Endothelial cell of umbilical vein (primary cell): ENCODE results near the gene FANK1. TPM values are rescaled to one million over a fixed set of nuclear protein-coding genes. Genes with fewer than 3 reads are reported as not detected.

Experiments used
- BruUV-seq: library from RNA; stranded (reverse); fragments of 400-500 nt; replicated peaks from 2 replicates; lab custom pipeline; 2021; lab: Mats Ljungman, UMichigan
- CTCF ChIA-PET: fragments of 300-600, 350-600 bp; sonication (Branson Sonifier 250); formaldehyde crosslinking; loops from one replicate; lab custom pipeline; 2021; ENCODE audit warnings: antibody characterized with exemption, inconsistent platforms; lab: Charles Lee
- POLR2A ChIA-PET: fragments of 300-600, 350-600 bp; sonication (Branson Sonifier 250); formaldehyde crosslinking; loops from one replicate; lab custom pipeline; 2021; ENCODE audit warnings: antibody characterized with exemption, inconsistent platforms; lab: Charles Lee
- DNase-seq: peaks from one replicate; pipeline ENCODE4 v3.0.0-alpha.2; 2011; ENCODE audit warnings: low read depth, low spot score
- FAIRE-seq: peaks from 2 replicates; lab custom pipeline; 2011; peaks lifted over from hg19 to GRCh38; lab: Jason Lieb, UNC
- H2AFZ ChIP-seq: 2 replicates; pipeline ENCODE4 v1.6.0; 2012; ENCODE audit warnings: low read depth, low read length, control low read depth, inconsistent platforms
- H3K27ac ChIP-seq: 2 replicates; pipeline ENCODE4 v1.5.1; 2011; ENCODE audit warnings: low read depth, mild to moderate bottlenecking, control low read depth, low read length, moderate library complexity; ENCODE audit not compliant: insufficient read depth
- H3K27me3 ChIP-seq, 2 experiments: 2 replicates each; pipeline versions ENCODE4 v1.6.0 to v1.6.1; 2011; ENCODE audit warnings: low read length in 2 of 2, mixed read lengths in 1 of 2; ENCODE audit not compliant: control insufficient read depth in 2 of 2, insufficient read depth in 2 of 2
- H3K36me3 ChIP-seq, 2 experiments: 2 replicates in 1 of 2; 3 replicates in 1 of 2; pipeline ENCODE4 v1.5.1; 2011; ENCODE audit warnings: low read length in 2 of 2, mild to moderate bottlenecking in 1 of 2, moderate library complexity in 1 of 2; ENCODE audit not compliant: control insufficient read depth in 2 of 2, insufficient read depth in 2 of 2; ENCODE audit errors: extremely low read depth in 1 of 2
- H3K4me1 ChIP-seq: 3 replicates; pipeline ENCODE4 v1.5.1; 2011; ENCODE audit warnings: mild to moderate bottlenecking, low read length; ENCODE audit not compliant: control insufficient read depth, insufficient read depth; ENCODE audit errors: extremely low read depth
- H3K4me2 ChIP-seq: 2 replicates; pipeline ENCODE4 v1.6.1; 2011; ENCODE audit warnings: low read length, control low read depth, mixed read lengths; ENCODE audit not compliant: insufficient read depth
- H3K4me3 ChIP-seq, 3 experiments: fragments of 200-600 bp in 1 of 3; sonication (generic), shearing (Covaris generic) in 1 of 3; replicated peaks in 1 of 3; 2 replicates each; pipeline ENCODE4 v1.5.1; 2011 to 2016; ENCODE audit warnings: control low read depth in 3 of 3, low read length in 3 of 3, mild to moderate bottlenecking in 2 of 3, inconsistent platforms in 1 of 3, low read depth in 1 of 3, moderate library complexity in 1 of 3; ENCODE audit not compliant: insufficient read depth in 1 of 3
- H3K79me2 ChIP-seq: 2 replicates; pipeline ENCODE4 v1.6.0; 2012; ENCODE audit warnings: low read length, inconsistent platforms; ENCODE audit not compliant: control insufficient read depth, insufficient read depth
- H3K9ac ChIP-seq: replicated peaks from 2 replicates; pipeline ENCODE3; 2011; ENCODE audit warnings: low read length, control low read depth; ENCODE audit not compliant: insufficient read depth; ENCODE audit errors: extremely low read depth
- H3K9me1 ChIP-seq: replicated peaks from 3 replicates; pipeline ENCODE4 v1.6.0; 2011; ENCODE audit warnings: mild to moderate bottlenecking, low read length; ENCODE audit not compliant: control insufficient read depth, insufficient read depth; ENCODE audit errors: extremely low read depth
- H3K9me3 ChIP-seq: replicated peaks from 2 replicates; pipeline ENCODE4 v1.5.1; 2012; ENCODE audit warnings: low read length, inconsistent platforms; ENCODE audit not compliant: control insufficient read depth, insufficient read depth
- H4K20me1 ChIP-seq: replicated peaks from 2 replicates; pipeline ENCODE3; 2011; ENCODE audit warnings: mild to moderate bottlenecking, low read length; ENCODE audit not compliant: control insufficient read depth, insufficient read depth; ENCODE audit errors: extremely low read depth
- EZH2 ChIP-seq: IDR thresholded peaks from 2 replicates; pipeline ENCODE4 v1.6.1; 2012; ENCODE audit warnings: borderline replicate concordance, low read depth, mild to moderate bottlenecking, moderate library complexity, low read length, inconsistent platforms; ENCODE audit not compliant: severe bottlenecking
- FOS ChIP-seq: IDR thresholded peaks from 2 replicates; pipeline ENCODE4 v1.6.1; 2011; ENCODE audit warnings: mild to moderate bottlenecking, low read length, moderate library complexity, borderline replicate concordance; ENCODE audit not compliant: insufficient read depth
- GATA2 ChIP-seq: IDR thresholded peaks from 2 replicates; pipeline ENCODE4 v1.7.0; 2011; ENCODE audit warnings: low read depth, mild to moderate bottlenecking, moderate library complexity, mixed read lengths, low read length; ENCODE audit not compliant: insufficient read length, insufficient read depth
- JUN ChIP-seq: IDR thresholded peaks from 2 replicates; pipeline ENCODE4 v1.6.1; 2011; ENCODE audit warnings: borderline replicate concordance, low read depth; ENCODE audit not compliant: insufficient read length, insufficient read depth
- MYC ChIP-seq: IDR thresholded peaks from one replicate; pipeline ENCODE4 v1.6.1; 2011; ENCODE audit warnings: mild to moderate bottlenecking, low read depth, low read length
- POLR2A ChIP-seq: IDR thresholded peaks from 2 replicates; pipeline ENCODE4 v1.6.1; 2012; ENCODE audit warnings: low read depth, mild to moderate bottlenecking, control low read depth, low read length
- POLR2AphosphoS5 ChIP-seq: IDR thresholded peaks from 2 replicates; pipeline ENCODE4 v1.6.1; 2012; ENCODE audit warnings: low read depth, mild to moderate bottlenecking, control low read depth, low read length, moderate library complexity; ENCODE audit not compliant: insufficient read depth
- dilution Hi-C: fragments of 300-500 bp; cut with MboI; formaldehyde crosslinking; loops from one replicate; pipeline ENCODE4 v1.15.0; 2019; ENCODE audit warnings: low sequenced_read_pairs; ENCODE audit not compliant: extremely low pct_ligation_motif_present
- intact Hi-C: fragments of 100-400 bp; cut with micrococcal nuclease; formaldehyde crosslinking; loops from one replicate; pipeline ENCODE4 v1.10.0; 2022
- polyA plus RNA-seq, 4 experiments: library from polyadenylated mRNA; depleted of rRNA in 3 of 4; stranded (reverse) in 3 of 4; unstranded in 1 of 4; fragments of >200 nt; gene quantifications; 2 replicates each; pipeline versions ENCODE4 v1.2.1 to v1.2.3, GENCODE V29; 2011 to 2012; ENCODE audit warnings: missing spikeins in 1 of 4
- total RNA-seq: library from RNA; stranded (reverse); gene quantifications from 2 replicates; pipeline ENCODE4 v1.2.3, GENCODE V29; 2021
- TF ChIP-seq, protein P1 (sequence below): IDR thresholded peaks from 2 replicates; pipeline ENCODE4 v1.6.1; 2011; ENCODE audit not compliant: insufficient read depth, insufficient read length
- TF ChIP-seq, protein P2 (sequence below), 2 donors: IDR thresholded peaks; 1 replicate in 1 of 2; 2 replicates in 1 of 2; pipeline ENCODE4 v1.5.1; 2011; ENCODE audit warnings: low read length in 2 of 2, mild to moderate bottlenecking in 2 of 2, moderate library complexity in 2 of 2, control low read depth in 1 of 2, inconsistent platforms in 1 of 2, low read depth in 1 of 2; ENCODE audit not compliant: insufficient read depth in 1 of 2; ENCODE audit errors: extremely low read depth in 1 of 2

Gene FANK1
- total and polyA plus RNA-seq, 2 donors (not counting 3 experiments of a cell fraction or from before 2014, with no cell fraction given), result 1.6 to 1.9 TPM

DNA sequence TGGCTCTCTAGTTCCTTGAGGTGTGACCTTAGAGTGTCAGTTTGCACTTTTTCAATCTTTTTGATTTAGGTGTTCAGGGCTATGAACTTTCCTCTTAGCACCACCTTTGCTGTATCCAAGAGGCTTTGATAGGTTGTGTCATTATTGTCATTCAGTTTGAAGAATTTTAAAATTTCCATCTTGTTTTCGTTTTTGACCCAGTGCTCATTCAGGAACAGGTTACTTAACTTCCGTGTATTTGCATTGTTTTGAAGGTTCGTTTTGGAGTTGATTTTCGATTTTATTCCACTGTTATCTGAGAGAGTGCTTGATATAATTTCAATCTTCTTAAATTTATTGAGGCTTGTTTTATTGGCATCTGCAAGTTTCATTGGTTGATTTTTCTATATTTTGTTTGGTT lies 37.3 kb downstream of the FANK1 start:
- Histone ChIP-seq H3K4me3 (no peak overlapping the region), H3K79me2 (no peaks in the 10 kb centered on the region), H3K27ac (no peak overlapping the region), H3K9me1 (no peaks in the 10 kb centered on the region), H2AFZ (no peak overlapping the region), H3K4me1 (no peaks in the 10 kb centered on the region), H4K20me1 (no peaks in the 10 kb centered on the region), H3K9me3 (no peaks in the 10 kb centered on the region), H3K27me3 (peaks cover 2 to 3% of the 10 kb centered on the region in 2 experiments), H3K9ac (no peak overlapping the region), H3K4me2 (no peak overlapping the region), H3K36me3 (no peaks in the 10 kb centered on the region)
- intact Hi-C loops (loop anchor here (1.0 to 2.0 kb wide), 4 partner anchors 65 to 816 kb away; no protein-coding TSS in a partner anchor), dilution Hi-C loops (no loop called here)
- ChIA-PET POLR2A (no interaction called here), CTCF (interaction anchor here (1.0 to 3.6 kb wide), 35 partner anchors 9 to 1920 kb away, joined by 3 to 78 read pairs (median 5); partner anchors contain the start of gene ADAM12)
- no TSS peak for BruUV-seq
- no peak for FAIRE-seq
- no peak for TF ChIP-seq POLR2AphosphoS5
- TF ChIP-seq MYC, result no peak
- no peak for TF ChIP-seq GATA2
- TF ChIP-seq, protein P1, sequence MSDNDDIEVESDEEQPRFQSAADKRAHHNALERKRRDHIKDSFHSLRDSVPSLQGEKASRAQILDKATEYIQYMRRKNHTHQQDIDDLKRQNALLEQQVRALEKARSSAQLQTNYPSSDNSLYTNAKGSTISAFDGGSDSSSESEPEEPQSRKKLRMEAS, result no peak
- no peak for TF ChIP-seq EZH2
- TF ChIP-seq JUN, result no peak
- no peak for TF ChIP-seq FOS
- TF ChIP-seq, protein P2, sequence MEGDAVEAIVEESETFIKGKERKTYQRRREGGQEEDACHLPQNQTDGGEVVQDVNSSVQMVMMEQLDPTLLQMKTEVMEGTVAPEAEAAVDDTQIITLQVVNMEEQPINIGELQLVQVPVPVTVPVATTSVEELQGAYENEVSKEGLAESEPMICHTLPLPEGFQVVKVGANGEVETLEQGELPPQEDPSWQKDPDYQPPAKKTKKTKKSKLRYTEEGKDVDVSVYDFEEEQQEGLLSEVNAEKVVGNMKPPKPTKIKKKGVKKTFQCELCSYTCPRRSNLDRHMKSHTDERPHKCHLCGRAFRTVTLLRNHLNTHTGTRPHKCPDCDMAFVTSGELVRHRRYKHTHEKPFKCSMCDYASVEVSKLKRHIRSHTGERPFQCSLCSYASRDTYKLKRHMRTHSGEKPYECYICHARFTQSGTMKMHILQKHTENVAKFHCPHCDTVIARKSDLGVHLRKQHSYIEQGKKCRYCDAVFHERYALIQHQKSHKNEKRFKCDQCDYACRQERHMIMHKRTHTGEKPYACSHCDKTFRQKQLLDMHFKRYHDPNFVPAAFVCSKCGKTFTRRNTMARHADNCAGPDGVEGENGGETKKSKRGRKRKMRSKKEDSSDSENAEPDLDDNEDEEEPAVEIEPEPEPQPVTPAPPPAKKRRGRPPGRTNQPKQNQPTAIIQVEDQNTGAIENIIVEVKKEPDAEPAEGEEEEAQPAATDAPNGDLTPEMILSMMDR (IDR thresholded peaks at IDR 0.05; ENCODE audit: extremely low read depth in 1 of 2, insufficient read depth in 1 of 2, low read depth in 1 of 2, low read length in 2 of 2), result no peak
- TF ChIP-seq POLR2A, result no peak
- no peak for DNase-seq
